CD14-positive monocyte (primary cell): ENCODE results near the gene HOXD8. TPM values are rescaled to one million over a fixed set of nuclear protein-coding genes. Genes with fewer than 3 reads are reported as not detected.
A peak's percentile ranks its signal among the peaks of the same experiment; 100 is the strongest.

ENCODE experiments used
- DNase-seq, 3 donors: peaks; one replicate each; pipeline ENCODE4 v3.0.0-alpha.2; 2011 to 2022
- H2AFZ ChIP-seq: 2 replicates; pipeline ENCODE4 v1.6.0; 2012; ENCODE audit warnings: mild to moderate bottlenecking, low read depth, low read length, inconsistent platforms; ENCODE audit not compliant: insufficient read depth, poor library complexity, severe bottlenecking
- H3K27ac ChIP-seq, 2 donors: 1 replicate in 1 of 2; 2 replicates in 1 of 2; pipeline ENCODE4 v1.5.1; 2012 to 2013; ENCODE audit warnings: low read length in 2 of 2, control low read depth in 1 of 2, inconsistent platforms in 1 of 2, low read depth in 1 of 2, mild to moderate bottlenecking in 1 of 2
- H3K27me3 ChIP-seq, 2 donors: one replicate each; pipeline versions ENCODE4 v1.6.0 to v1.6.1; 2011 to 2013; ENCODE audit warnings: low read length in 2 of 2; ENCODE audit not compliant: control insufficient read depth in 2 of 2, insufficient read depth in 2 of 2
- H3K36me3 ChIP-seq, 2 donors: replicated peaks in 1 of 2; 1 replicate in 1 of 2; 2 replicates in 1 of 2; pipeline versions ENCODE4 v1.5.1 to v1.6.1; 2012 to 2013; ENCODE audit warnings: low read length in 2 of 2, control low read depth in 1 of 2, inconsistent platforms in 1 of 2, mild to moderate bottlenecking in 1 of 2; ENCODE audit not compliant: insufficient read depth in 2 of 2, control insufficient read depth in 1 of 2
- H3K4me1 ChIP-seq, 2 donors: 1 replicate in 1 of 2; 2 replicates in 1 of 2; pipeline versions ENCODE4 v1.5.1 to v1.6.1; 2012 to 2013; ENCODE audit warnings: low read length in 2 of 2, control low read depth in 1 of 2, inconsistent platforms in 1 of 2, mild to moderate bottlenecking in 1 of 2, moderate library complexity in 1 of 2; ENCODE audit not compliant: insufficient read depth in 2 of 2, control insufficient read depth in 1 of 2
- H3K4me2 ChIP-seq: replicated peaks from 2 replicates; pipeline ENCODE3; 2012; ENCODE audit warnings: low read length, moderate library complexity, mild to moderate bottlenecking; ENCODE audit not compliant: poor library complexity, severe bottlenecking; ENCODE audit errors: extremely low read depth
- H3K4me3 ChIP-seq, 3 experiments: fragments of 200-600 bp in 1 of 3; sonication (generic) in 1 of 3; replicated peaks in 1 of 3; 1 replicate in 2 of 3; 2 replicates in 1 of 3; pipeline ENCODE4 v1.5.1; 2011 to 2013; ENCODE audit warnings: low read length in 3 of 3, mild to moderate bottlenecking in 3 of 3, control low read depth in 2 of 3, low read depth in 2 of 3, inconsistent platforms in 1 of 3, moderate library complexity in 1 of 3
- H3K79me2 ChIP-seq: 2 replicates; pipeline ENCODE4 v1.6.0; 2012; ENCODE audit warnings: mild to moderate bottlenecking, control low read depth, inconsistent platforms, low read length, moderate library complexity; ENCODE audit not compliant: insufficient read depth
- H3K9ac ChIP-seq: 2 replicates; pipeline ENCODE4 v1.6.0; 2017; ENCODE audit warnings: low read length, mild to moderate bottlenecking; ENCODE audit not compliant: insufficient read depth, poor library complexity, severe bottlenecking
- H3K9me3 ChIP-seq, 2 donors: replicated peaks in 1 of 2; 1 replicate in 1 of 2; 2 replicates in 1 of 2; pipeline versions ENCODE4 v1.5.1 to v1.6.1; 2012 to 2013; ENCODE audit warnings: low read length in 2 of 2, control low read depth in 1 of 2; ENCODE audit not compliant: control insufficient read depth in 1 of 2, insufficient read depth in 1 of 2
- H4K20me1 ChIP-seq: 2 replicates; pipeline ENCODE4 v1.6.0; 2012; ENCODE audit warnings: mild to moderate bottlenecking, low read length, control low read depth, moderate library complexity; ENCODE audit not compliant: insufficient read depth
- H3K27ac Mint-ChIP-seq, 7 donors: one replicate each; pipeline ENCODE4 v1.8.0; 2020; ENCODE audit warnings: mild to moderate bottlenecking in 7 of 7, mixed read lengths in 7 of 7, moderate library complexity in 6 of 7, inconsistent platforms in 2 of 7
- H3K27me3 Mint-ChIP-seq, 3 donors: one replicate each; pipeline ENCODE4 v1.8.0; 2021 to 2022; ENCODE audit warnings: low read depth in 3 of 3, mild to moderate bottlenecking in 3 of 3, mixed read lengths in 3 of 3, moderate library complexity in 3 of 3, inconsistent platforms in 1 of 3
- H3K36me3 Mint-ChIP-seq, 2 donors: one replicate each; pipeline ENCODE4 v1.8.0; 2020; ENCODE audit warnings: mixed read lengths in 2 of 2, inconsistent platforms in 1 of 2, mild to moderate bottlenecking in 1 of 2
- H3K4me1 Mint-ChIP-seq: one replicate; pipeline ENCODE4 v1.8.0; 2020; ENCODE audit warnings: mild to moderate bottlenecking, mixed read lengths
- H3K4me3 Mint-ChIP-seq, 2 donors: one replicate each; pipeline ENCODE4 v1.8.0; 2020; ENCODE audit warnings: mild to moderate bottlenecking in 2 of 2, mixed read lengths in 2 of 2, moderate library complexity in 1 of 2
- H3K9me3 Mint-ChIP-seq, 7 donors: one replicate each; pipeline ENCODE4 v1.8.0; 2020 to 2022; ENCODE audit warnings: mixed read lengths in 7 of 7, mild to moderate bottlenecking in 6 of 7, moderate library complexity in 6 of 7, inconsistent platforms in 2 of 7
- WGBS: methylation state at CpG from one replicate; pipeline ENCODE4 v1.1.5; 2013; ENCODE audit warnings: missing lambda C conversion rate; ENCODE audit not compliant: insufficient coverage; 5-methylcytosine and 5-hydroxymethylcytosine counted together
- intact Hi-C, 2 donors: fragments of 100-400 bp; cut with micrococcal nuclease; formaldehyde crosslinking; loops; one replicate each; pipeline versions ENCODE4 v1.15.0 to v1.15.1; 2023
- polyA plus RNA-seq, 3 donors: library from polyadenylated mRNA; depleted of rRNA in 1 of 3; unstranded in 2 of 3; stranded (reverse) in 1 of 3; fragments of 300-500 nt in 2 of 3; fragments of >200 nt in 1 of 3; fragmentation: Illumina TruSeq in 2 of 3; gene quantifications; 1 replicate in 2 of 3; 2 replicates in 1 of 3; pipeline ENCODE4 v1.2.3, GENCODE V29; 2012 to 2021
- TF ChIP-seq, protein P1 (sequence below): fragments of 200-600 bp; IDR thresholded peaks from one replicate; pipeline ENCODE4 v1.8.0; 2022; ENCODE audit warnings: antibody characterized with exemption, mild to moderate bottlenecking

HOXD8 gene
- polyA plus RNA-seq, 3 donors: not detected

DNA sequence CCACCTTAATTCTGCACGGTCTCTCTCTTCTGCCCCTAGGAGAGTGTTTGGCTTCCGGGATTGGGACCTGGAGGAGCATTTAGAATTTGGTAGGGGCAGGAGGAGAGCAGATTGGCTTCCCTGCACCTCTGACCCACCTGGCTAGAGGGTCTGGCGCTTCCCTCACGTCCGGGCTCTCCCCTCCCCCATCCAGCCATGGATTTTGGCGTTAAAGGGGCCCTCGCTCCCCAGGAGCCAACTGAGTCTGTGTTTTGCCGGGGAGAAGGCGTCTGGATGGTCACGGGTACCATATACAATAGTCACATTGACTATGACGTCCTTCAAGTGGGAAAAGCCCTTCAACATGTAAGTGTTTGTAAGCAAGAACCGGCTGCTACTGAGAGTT, 34.2 kb downstream of the HOXD8 start:
- TF ChIP-seq, protein P1, sequence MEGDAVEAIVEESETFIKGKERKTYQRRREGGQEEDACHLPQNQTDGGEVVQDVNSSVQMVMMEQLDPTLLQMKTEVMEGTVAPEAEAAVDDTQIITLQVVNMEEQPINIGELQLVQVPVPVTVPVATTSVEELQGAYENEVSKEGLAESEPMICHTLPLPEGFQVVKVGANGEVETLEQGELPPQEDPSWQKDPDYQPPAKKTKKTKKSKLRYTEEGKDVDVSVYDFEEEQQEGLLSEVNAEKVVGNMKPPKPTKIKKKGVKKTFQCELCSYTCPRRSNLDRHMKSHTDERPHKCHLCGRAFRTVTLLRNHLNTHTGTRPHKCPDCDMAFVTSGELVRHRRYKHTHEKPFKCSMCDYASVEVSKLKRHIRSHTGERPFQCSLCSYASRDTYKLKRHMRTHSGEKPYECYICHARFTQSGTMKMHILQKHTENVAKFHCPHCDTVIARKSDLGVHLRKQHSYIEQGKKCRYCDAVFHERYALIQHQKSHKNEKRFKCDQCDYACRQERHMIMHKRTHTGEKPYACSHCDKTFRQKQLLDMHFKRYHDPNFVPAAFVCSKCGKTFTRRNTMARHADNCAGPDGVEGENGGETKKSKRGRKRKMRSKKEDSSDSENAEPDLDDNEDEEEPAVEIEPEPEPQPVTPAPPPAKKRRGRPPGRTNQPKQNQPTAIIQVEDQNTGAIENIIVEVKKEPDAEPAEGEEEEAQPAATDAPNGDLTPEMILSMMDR: no peak
- no peaks in the 10 kb centered on the region for H3K79me2 ChIP-seq
- no peak overlapping the region for H3K4me2 ChIP-seq
- H3K9me3 ChIP-seq: peaks cover 4 to 50% of the 10 kb centered on the region in 2 donors
- WGBS: no CpG with 5 or more reads among the region's 12 CpGs
- Mint-ChIP-seq H3K27me3 (peaks cover 96 to 100% (median 100%) of the 10 kb centered on the region in 3 donors), H3K9me3 (peaks cover 0 to 52% (median 33%) of the 10 kb centered on the region in 7 donors), H3K27ac (no peak overlapping the region), H3K4me1 (peaks cover 6% of the 10 kb centered on the region), H3K4me3 (peak overlapping the region in 1 of 2 donors; percentile 54), H3K36me3 (peaks cover 0 to 8% of the 10 kb centered on the region in 2 donors)
- intact Hi-C loops: no loop called here
- H3K36me3 ChIP-seq: no peaks in the 10 kb centered on the region
- no peak overlapping the region for H3K27ac ChIP-seq
- no peak for DNase-seq
- H3K9ac ChIP-seq: no peak overlapping the region
- H3K4me1 ChIP-seq: no peaks in the 10 kb centered on the region
- H3K4me3 ChIP-seq: no peak overlapping the region
- H3K27me3 ChIP-seq: peaks cover 81 to 100% of the 10 kb centered on the region in 2 donors
- no peaks in the 10 kb centered on the region for H4K20me1 ChIP-seq
- no peak overlapping the region for H2AFZ ChIP-seq

DNA sequence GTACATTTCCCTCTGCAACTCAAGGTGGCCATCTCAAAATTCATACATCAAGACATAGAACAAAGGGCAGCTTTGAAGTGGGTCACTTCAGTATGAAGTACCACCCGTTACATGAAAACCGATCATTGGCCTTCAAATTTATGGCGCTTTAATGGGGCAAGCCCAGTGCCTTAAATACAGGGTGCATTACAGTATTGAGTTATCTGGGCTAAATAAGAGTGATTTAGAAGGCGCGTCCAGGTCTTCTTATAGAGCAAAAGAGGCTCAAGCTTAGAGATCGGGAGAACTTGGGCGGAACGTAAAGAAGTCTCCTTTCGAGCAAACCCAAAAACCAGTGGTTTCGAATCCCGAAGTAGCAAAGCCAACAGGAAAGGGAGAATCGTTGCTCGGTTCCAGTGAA, 34.7 kb downstream of the HOXD8 start:
- no peaks in the 10 kb centered on the region for H4K20me1 ChIP-seq
- no peak for DNase-seq
- peak overlapping the region in 1 of 2 donors; percentile 54 for H3K4me3 Mint-ChIP-seq
- H3K27me3 Mint-ChIP-seq: peaks cover 94 to 100% (median 100%) of the 10 kb centered on the region in 3 donors
- TF ChIP-seq, protein P1: no peak
- H3K4me3 ChIP-seq: no peak overlapping the region
- peaks cover 4 to 49% of the 10 kb centered on the region in 2 donors for H3K9me3 ChIP-seq
- no peak overlapping the region for H2AFZ ChIP-seq
- no peaks in the 10 kb centered on the region for H3K36me3 ChIP-seq
- H3K79me2 ChIP-seq: no peaks in the 10 kb centered on the region
- no peaks in the 10 kb centered on the region for H3K4me1 ChIP-seq
- peaks cover 83 to 100% of the 10 kb centered on the region in 2 donors for H3K27me3 ChIP-seq
- H3K27ac ChIP-seq: no peak overlapping the region
- H3K4me1 Mint-ChIP-seq: peaks cover 6% of the 10 kb centered on the region
- H3K27ac Mint-ChIP-seq: no peak overlapping the region
- H3K36me3 Mint-ChIP-seq: peaks cover 0 to 8% of the 10 kb centered on the region in 2 donors
- intact Hi-C loops: no loop called here
- no peak overlapping the region for H3K4me2 ChIP-seq
- peaks cover 0 to 51% (median 33%) of the 10 kb centered on the region in 7 donors for H3K9me3 Mint-ChIP-seq
- 10% methylated on average over 13 of the region's 13 CpGs for WGBS
- no peak overlapping the region for H3K9ac ChIP-seq
